HG02852 (cell line): ENCODE results near the gene LIF.
A peak's percentile ranks its signal among the peaks of the same experiment; 100 is the strongest.

ENCODE experiments used
- ATAC-seq: cut with Tn5 transposase; IDR thresholded peaks from one replicate; pipeline ENCODE4 v1.9.1; 2021; ENCODE audit warnings: mild to moderate bottlenecking, moderate library complexity; ENCODE audit not compliant: unreplicated experiment

LIF gene

GRCh38 chr22:30284666-30285065, 38.1 kb upstream of the LIF start:
- ATAC-seq: no peak

- no peak for ATAC-seq
Measured at GRCh38 chr22:30284172-30284571, 37.6 kb upstream of the LIF start.

GRCh38 chr22:30283342-30283741, 36.8 kb upstream of the LIF start:
- no peak for ATAC-seq

- no peak for ATAC-seq
Measured at GRCh38 chr22:30282616-30283046, 36.1 kb upstream of the LIF start.

GRCh38 chr22:30280505-30280904, 33.9 kb upstream of the LIF start:
- ATAC-seq: no peak

- no peak for ATAC-seq
Measured at GRCh38 chr22:30279932-30280331, 33.4 kb upstream of the LIF start.

GRCh38 chr22:30279046-30279788, 32.7 kb upstream of the LIF start:
- ATAC-seq: no peak

GRCh38 chr22:30277547-30278344, 31.2 kb upstream of the LIF start:
- ATAC-seq: no peak

GRCh38 chr22:30276039-30276438, 29.5 kb upstream of the LIF start:
- no peak for ATAC-seq

GRCh38 chr22:30275625-30276024, 29.1 kb upstream of the LIF start:
- ATAC-seq: no peak

GRCh38 chr22:30274437-30274812, 27.9 kb upstream of the LIF start:
- ATAC-seq: no peak

- ATAC-seq: no peak
Measured at GRCh38 chr22:30273711-30274436, 27.3 kb upstream of the LIF start.

GRCh38 chr22:30272781-30273601, 26.4 kb upstream of the LIF start:
- no peak for ATAC-seq

GRCh38 chr22:30270832-30271231, 24.3 kb upstream of the LIF start:
- ATAC-seq: no peak

GRCh38 chr22:30268331-30268730, 21.8 kb upstream of the LIF start:
- no peak for ATAC-seq

- ATAC-seq: no peak
Measured at GRCh38 chr22:30267382-30268302, 21.1 kb upstream of the LIF start.

GRCh38 chr22:30266445-30267381, 20.2 kb upstream of the LIF start, which contains the start of gene OSM:
TSS of gene OSM (minus strand) at chr22:30266851. CDS start at chr22:30266799, 52 bp downstream.
- no peak for ATAC-seq

GRCh38 chr22:30265823-30266444, 19.4 kb upstream of the LIF start:
- ATAC-seq: peak; percentile 75
